ENCODE data around the gene PJVK.
A peak's percentile ranks its signal among the peaks of the same experiment; 100 is the strongest.
"Not testable (repeated sequence)": the region's sequence is repeated elsewhere in the genome, so short reads cannot be mapped to it uniquely, and the experiment has no call there.

Gene PJVK

DNA sequence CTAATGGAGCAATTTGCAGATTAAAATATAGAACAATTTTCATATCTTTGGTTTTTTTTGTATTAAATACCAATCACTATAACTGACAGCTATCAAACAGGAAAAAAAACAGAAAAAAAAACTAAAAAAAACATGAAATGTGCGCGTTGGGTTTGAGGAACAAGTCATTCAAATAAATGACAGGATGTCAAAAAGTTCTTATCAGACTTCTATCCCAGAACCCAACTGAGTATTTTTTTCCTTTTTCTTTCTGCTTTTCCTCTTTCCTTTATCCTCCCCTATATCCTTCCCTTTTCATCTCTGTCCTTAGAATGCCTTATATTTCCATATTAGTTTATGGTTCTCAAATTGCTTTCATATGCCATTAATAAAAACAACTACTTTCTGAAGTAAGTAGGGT, 14.5 kb upstream of the PJVK start:
- DNase-seq: no peak

DNA sequence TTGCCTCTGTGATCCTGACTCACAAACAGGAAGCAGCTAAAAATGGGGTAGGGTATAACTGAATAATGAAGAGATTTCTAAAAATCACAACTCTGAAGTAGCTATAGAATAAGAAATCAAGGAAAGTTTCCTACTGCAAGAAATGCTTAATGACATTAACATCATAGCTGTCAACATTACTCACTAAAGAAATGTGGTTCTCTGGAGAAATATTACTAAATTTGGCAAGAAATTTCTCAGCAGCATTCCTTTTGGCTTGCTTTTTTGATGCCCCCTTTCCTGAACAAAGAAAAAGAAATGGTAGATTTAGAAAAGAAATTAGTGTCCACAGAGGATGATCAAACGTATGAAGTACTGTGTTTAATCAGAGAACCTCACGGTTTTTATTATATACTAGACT, 9.8 kb upstream of the PJVK start:
- DNase-seq: no peak

GRCh38 chr2:178448968-178449661, 2.1 kb upstream of the PJVK start:
- DNase-seq: no peak

- DNase-seq: no peak
These were observed 1.3 kb upstream of the PJVK start for GRCh38 chr2:178449700-178450523.

DNA sequence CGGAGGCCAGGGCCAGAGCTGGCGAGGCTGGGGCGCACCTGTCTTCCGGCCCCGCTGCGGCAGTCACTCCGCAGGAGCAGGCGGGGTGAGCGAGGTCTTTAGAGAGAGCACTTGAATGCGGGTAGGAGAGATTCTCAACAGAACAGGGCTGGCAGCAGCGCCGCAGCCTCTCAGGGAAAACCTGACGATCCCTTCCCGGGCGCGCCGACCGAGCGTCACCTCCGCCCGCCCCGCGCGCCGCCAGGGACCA, 729 bp upstream of the PJVK start:
- peak; percentile 8 for DNase-seq

GRCh38 chr2:178452334-178452733, 1.2 kb downstream of the PJVK start:
- no peak for DNase-seq

GRCh38 chr2:178452870-178453269, 1.7 kb downstream of the PJVK start:
- no peak for DNase-seq

GRCh38 chr2:178455947-178456346, 4.8 kb downstream of the PJVK start:
- no peak for DNase-seq

GRCh38 chr2:178457390-178457886, 6.3 kb downstream of the PJVK start:
- DNase-seq: no peak

GRCh38 chr2:178469219-178469849, 18.2 kb downstream of the PJVK start:
- no peak for DNase-seq

GRCh38 chr2:178471313-178471712, 20.1 kb downstream of the PJVK start:
- not testable (repeated sequence) for DNase-seq

DNA sequence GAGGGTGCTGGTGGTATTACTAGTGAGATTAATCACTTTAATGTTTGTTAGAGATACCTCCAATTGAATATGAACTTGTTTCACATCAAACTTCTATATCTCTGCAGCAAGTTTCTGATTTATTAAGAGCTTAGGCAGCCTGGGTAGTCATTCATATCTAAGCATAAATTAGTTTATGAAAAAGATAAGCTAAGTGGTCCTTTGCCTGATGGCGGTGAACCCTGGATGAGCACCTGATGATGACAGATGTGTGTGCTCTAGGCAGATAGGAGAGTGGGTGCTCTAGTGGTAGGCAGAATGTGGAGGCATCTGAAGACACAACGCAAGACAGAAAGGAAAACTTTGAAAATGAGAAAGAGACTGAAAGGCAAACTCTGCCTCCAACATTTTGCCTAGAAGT, 22.2 kb downstream of the PJVK start:
- no peak for DNase-seq

DNA sequence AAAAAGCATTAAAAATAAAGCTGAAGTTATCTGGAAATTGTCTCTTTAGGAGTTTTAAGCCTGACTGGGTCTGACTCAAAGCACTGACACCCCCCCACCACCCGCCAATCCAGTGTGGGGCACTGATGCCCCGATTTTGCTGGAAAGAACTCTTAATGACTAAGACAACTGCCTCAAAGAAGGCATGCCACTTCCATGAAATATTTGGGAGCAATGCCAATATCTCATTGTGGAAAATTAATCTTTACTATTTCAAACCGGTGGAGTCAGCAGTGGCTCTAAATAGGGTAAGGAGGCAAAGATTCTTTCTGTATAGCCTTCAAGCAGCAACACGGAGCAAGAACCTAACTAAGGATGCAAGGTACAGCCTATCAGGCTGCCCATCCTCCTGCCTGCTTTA, 22.8 kb downstream of the PJVK start:
- no peak for DNase-seq

- no peak for DNase-seq
These were observed 23.4 kb downstream of the PJVK start for GRCh38 chr2:178474560-178474959.

GRCh38 chr2:178476477-178476876, 25.3 kb downstream of the PJVK start:
- DNase-seq: no peak

DNA sequence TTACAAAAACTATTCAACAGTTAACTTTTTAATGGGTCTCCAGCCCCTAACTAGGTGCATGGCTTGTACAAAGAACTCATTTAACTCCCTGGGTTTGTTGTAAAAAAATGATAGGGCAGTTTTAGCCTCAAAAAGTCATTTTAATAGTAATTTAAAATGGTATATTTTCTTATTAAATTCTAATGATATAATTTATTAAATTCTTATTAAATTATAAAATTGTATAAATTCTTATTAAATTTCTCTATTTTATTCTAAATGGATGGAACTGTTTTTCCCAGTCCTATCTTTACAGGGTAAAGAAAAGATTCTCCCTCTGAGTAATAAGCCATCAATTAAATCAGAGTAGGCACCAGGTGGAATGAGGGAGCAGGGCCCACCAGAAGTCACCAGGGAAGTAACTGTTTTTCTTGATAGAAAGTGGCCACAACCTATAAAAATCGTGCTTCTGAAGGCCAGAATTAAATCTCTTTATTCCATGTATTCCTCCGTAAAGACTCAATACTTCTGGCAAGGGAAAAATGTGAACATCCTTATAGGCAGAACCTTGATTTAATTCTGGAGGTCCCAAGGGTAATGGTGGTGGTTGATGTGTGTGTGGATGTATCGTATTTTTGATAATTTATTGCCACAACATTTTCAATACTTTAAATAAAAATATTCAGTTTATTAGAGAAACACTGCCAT, 26.4 kb downstream of the PJVK start:
- no peak for DNase-seq

DNA sequence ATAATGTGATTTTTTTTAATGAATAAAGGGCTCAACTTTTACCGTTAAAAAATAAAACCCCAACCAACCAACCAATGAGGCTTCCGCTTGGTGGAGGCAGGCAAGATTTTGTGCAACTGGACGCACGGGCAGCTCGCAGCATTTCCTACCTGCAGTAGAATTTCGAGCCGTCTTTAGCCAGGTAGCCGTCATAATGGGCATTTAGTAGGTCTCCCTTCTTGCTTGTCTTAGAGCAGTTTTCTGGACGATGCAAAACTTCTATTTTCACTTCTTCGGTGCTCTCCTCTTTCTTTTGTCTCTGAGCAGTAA, 26.9 kb downstream of the PJVK start:
- no peak for DNase-seq

GRCh38 chr2:178478439-178479274, 27.5 kb downstream of the PJVK start, which contains the start of gene FKBP7:
Gene FKBP7 (minus strand): TSS chr2:178478600. CDS start chr2:178478499, 101 bp downstream.
- peak; percentile 62 for DNase-seq

- no peak for DNase-seq
These were observed 28.1 kb downstream of the PJVK start for GRCh38 chr2:178479275-178479616.

GRCh38 chr2:178479758-178480226, 28.6 kb downstream of the PJVK start:
- no peak for DNase-seq

- peak; percentile 35 for DNase-seq
These were observed 29.3 kb downstream of the PJVK start, which contains the start of gene PLEKHA3 for GRCh38 chr2:178480227-178481181. Gene PLEKHA3 (plus strand): TSS chr2:178480457. CDS start chr2:178480870, 413 bp downstream.
